Uterus (tissue), 2 donors: ENCODE measurements around the gene TLE3.

Experiments used
- POLR2A ChIP-seq, 2 donors: fragments of 450-650 bp; IDR thresholded peaks; one replicate each; pipeline ENCODE4 v1.6.1; 2016; ENCODE audit warnings: antibody characterized with exemption in 2 of 2, mild to moderate bottlenecking in 1 of 2, moderate library complexity in 1 of 2
- TF ChIP-seq, protein P1 (sequence below), 4 experiments: fragments of 200-600 bp in 2 of 4; fragments of 450-650 bp in 2 of 4; sonication (generic) in 2 of 4; IDR thresholded peaks; one replicate each; pipeline ENCODE4 v1.5.1; 2016 to 2019; ENCODE audit warnings: antibody characterized with exemption in 4 of 4, mild to moderate bottlenecking in 2 of 4, moderate library complexity in 1 of 4

DNA sequence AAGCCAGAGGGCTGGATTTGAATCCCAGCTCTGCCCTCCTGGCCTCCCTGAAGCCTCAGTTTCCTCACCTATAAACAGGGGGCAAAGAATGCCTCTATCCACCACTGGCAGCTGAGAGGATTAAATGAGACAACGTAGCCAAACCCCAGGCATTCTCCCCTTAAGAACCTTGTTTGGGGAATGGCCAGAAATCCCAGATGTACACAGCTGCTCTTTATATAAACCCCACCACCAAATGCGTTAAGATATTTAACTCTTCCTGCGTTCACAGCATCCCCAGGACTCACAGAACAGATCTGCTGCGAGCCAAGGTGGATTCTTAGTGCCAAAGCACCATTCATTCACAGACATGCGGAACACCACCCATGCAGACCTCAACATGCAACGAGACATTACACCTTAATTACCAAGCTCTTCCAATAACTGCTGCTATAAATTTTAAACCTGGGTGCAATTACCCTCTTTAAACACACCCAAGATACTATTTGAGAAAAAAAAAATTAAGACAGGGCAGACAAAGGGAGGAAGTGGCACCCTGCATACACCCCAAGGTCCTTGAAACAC lies 5.2 kb downstream of the TLE3 start:
- no peak for TF ChIP-seq POLR2A (IDR thresholded peaks at IDR 0.05)
- TF ChIP-seq, protein P1, sequence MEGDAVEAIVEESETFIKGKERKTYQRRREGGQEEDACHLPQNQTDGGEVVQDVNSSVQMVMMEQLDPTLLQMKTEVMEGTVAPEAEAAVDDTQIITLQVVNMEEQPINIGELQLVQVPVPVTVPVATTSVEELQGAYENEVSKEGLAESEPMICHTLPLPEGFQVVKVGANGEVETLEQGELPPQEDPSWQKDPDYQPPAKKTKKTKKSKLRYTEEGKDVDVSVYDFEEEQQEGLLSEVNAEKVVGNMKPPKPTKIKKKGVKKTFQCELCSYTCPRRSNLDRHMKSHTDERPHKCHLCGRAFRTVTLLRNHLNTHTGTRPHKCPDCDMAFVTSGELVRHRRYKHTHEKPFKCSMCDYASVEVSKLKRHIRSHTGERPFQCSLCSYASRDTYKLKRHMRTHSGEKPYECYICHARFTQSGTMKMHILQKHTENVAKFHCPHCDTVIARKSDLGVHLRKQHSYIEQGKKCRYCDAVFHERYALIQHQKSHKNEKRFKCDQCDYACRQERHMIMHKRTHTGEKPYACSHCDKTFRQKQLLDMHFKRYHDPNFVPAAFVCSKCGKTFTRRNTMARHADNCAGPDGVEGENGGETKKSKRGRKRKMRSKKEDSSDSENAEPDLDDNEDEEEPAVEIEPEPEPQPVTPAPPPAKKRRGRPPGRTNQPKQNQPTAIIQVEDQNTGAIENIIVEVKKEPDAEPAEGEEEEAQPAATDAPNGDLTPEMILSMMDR (IDR thresholded peaks at IDR 0.05), result no peak
